OCI-LY1 (cell line): Measurements from ENCODE around the gene FKBP6.

Experiments used
- H2AFZ ChIP-seq: fragments of 200-600 bp; sonication (generic), shearing (Covaris generic); 2 replicates; pipeline ENCODE4 v1.6.0; 2014; ENCODE audit warnings: antibody characterized with exemption, mild to moderate bottlenecking, low read length
- H3F3A ChIP-seq: fragments of 200-600 bp; sonication (generic), shearing (Covaris generic); 2 replicates; pipeline ENCODE4 v1.6.0; 2014; ENCODE audit warnings: mild to moderate bottlenecking, antibody characterized with exemption, low read length, moderate library complexity; ENCODE audit not compliant: insufficient read depth
- H3K27ac ChIP-seq: fragments of 200-600 bp; sonication (generic); 2 replicates; pipeline ENCODE4 v1.5.1; 2014; ENCODE audit warnings: low read length, mixed run types, mild to moderate bottlenecking, low read depth; ENCODE audit not compliant: poor library complexity, severe bottlenecking
- H3K27me3 ChIP-seq: fragments of 200-600 bp; sonication (generic); 2 replicates; pipeline ENCODE4 v1.6.0; 2014; ENCODE audit warnings: antibody characterized with exemption, mild to moderate bottlenecking, low read length, moderate library complexity; ENCODE audit not compliant: insufficient read depth
- H3K36me3 ChIP-seq: fragments of 200-600 bp; sonication (generic); 2 replicates; pipeline ENCODE4 v1.6.1; 2014; ENCODE audit warnings: mild to moderate bottlenecking, antibody characterized with exemption, low read length, moderate library complexity, mixed read lengths; ENCODE audit not compliant: insufficient read depth
- H3K4me1 ChIP-seq: fragments of 200-600 bp; sonication (generic); 2 replicates; pipeline ENCODE4 v1.5.1; 2014; ENCODE audit warnings: mild to moderate bottlenecking, low read length, moderate library complexity; ENCODE audit not compliant: insufficient read depth, severe bottlenecking
- H3K4me2 ChIP-seq: fragments of 200-600 bp; sonication (generic), shearing (Covaris generic); 2 replicates; pipeline ENCODE4 v1.6.1; 2014; ENCODE audit warnings: low read length
- H3K4me3 ChIP-seq: fragments of 200-600 bp; sonication (generic); 2 replicates; pipeline ENCODE4 v1.5.1; 2014; ENCODE audit warnings: low read length, low read depth, mild to moderate bottlenecking, mixed read lengths; ENCODE audit not compliant: poor library complexity, severe bottlenecking
- H3K79me2 ChIP-seq: fragments of 200-600 bp; shearing (Covaris generic); 2 replicates; pipeline ENCODE4 v1.6.1; 2016; ENCODE audit warnings: mixed run types, low read length, mixed read lengths; ENCODE audit not compliant: insufficient read depth
- H3K9ac ChIP-seq: fragments of 200-600 bp; sonication (generic), shearing (Covaris generic); 2 replicates; pipeline ENCODE4 v1.6.1; 2014; ENCODE audit warnings: mild to moderate bottlenecking, low read length, mixed read lengths
- H3K9me2 ChIP-seq: fragments of 200-600 bp; sonication (generic), shearing (Covaris generic); 2 replicates; pipeline ENCODE4 v1.6.1; 2014; ENCODE audit warnings: low read depth, mild to moderate bottlenecking, low read length, mixed read lengths
- H3K9me3 ChIP-seq: fragments of 200-600 bp; shearing (Covaris generic); 2 replicates; pipeline ENCODE4 v1.6.1; 2014; ENCODE audit warnings: low read length, mixed read lengths
- H4K20me1 ChIP-seq: fragments of 200-600 bp; sonication (generic), shearing (Covaris generic); 2 replicates; pipeline ENCODE4 v1.6.0; 2016; ENCODE audit warnings: mild to moderate bottlenecking, low read length; ENCODE audit not compliant: insufficient read depth
- CTCF ChIP-seq: fragments of 200-600 bp; sonication (generic), shearing (Covaris generic); IDR thresholded peaks from 2 replicates; pipeline ENCODE4 v1.5.1; 2017; ENCODE audit warnings: mild to moderate bottlenecking, antibody characterized with exemption, low read length, moderate library complexity, mixed read lengths
- EZH2 ChIP-seq: fragments of 200-600 bp; sonication (generic), shearing (Covaris generic); IDR thresholded peaks from 2 replicates; pipeline ENCODE4 v1.8.0; 2017; ENCODE audit warnings: borderline replicate concordance, mixed run types, mild to moderate bottlenecking, antibody characterized with exemption, low read length, moderate library complexity, mixed read lengths

FKBP6 gene

DNA sequence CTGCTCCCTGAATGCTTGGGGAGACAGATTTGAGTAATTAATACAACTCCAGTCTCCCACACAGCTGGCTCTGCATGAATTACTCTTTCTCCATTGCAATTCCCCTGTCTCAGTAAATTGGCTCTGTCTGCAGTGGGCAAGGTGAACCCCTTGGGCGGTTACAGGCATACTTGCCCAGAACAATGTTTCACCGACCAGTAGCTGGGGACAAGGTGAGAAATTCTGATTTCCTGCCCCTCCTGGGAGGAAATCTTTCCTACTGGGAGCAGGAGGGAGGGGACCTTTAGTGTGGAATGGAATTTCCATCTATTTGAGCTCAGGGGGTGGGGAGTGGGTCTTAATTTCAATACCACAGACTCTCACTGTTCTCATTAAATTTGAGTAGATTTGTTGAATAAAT is 63.4 kb downstream of the FKBP6 start:
- H3K9me2 ChIP-seq: no peaks in the 10 kb centered on the region
- no peaks in the 10 kb centered on the region for H4K20me1 ChIP-seq
- peaks cover 12% of the 10 kb centered on the region for H3K9me3 ChIP-seq
- H3K27me3 ChIP-seq: peaks cover 21% of the 10 kb centered on the region
- H3K27ac ChIP-seq: no peak overlapping the region
- H3K4me3 ChIP-seq: no peak overlapping the region
- no peak for TF ChIP-seq EZH2
- H3K9ac ChIP-seq: no peak overlapping the region
- no peaks in the 10 kb centered on the region for H3K79me2 ChIP-seq
- no peaks in the 10 kb centered on the region for H3F3A ChIP-seq
- H3K4me1 ChIP-seq: no peaks in the 10 kb centered on the region
- no peak overlapping the region for H3K4me2 ChIP-seq
- H2AFZ ChIP-seq: no peak overlapping the region
- no peaks in the 10 kb centered on the region for H3K36me3 ChIP-seq

GRCh38 chr7:73394422-73394821 is 66.5 kb downstream of the FKBP6 start:
- Histone ChIP-seq H3K27ac (no peak overlapping the region), H3F3A (no peaks in the 10 kb centered on the region), H3K4me2 (no peak overlapping the region), H3K79me2 (no peaks in the 10 kb centered on the region), H2AFZ (no peak overlapping the region), H3K27me3 (peaks cover 21% of the 10 kb centered on the region), H3K4me1 (peaks cover 5% of the 10 kb centered on the region), H3K36me3 (no peaks in the 10 kb centered on the region), H3K9me2 (no peaks in the 10 kb centered on the region), H3K9me3 (no peaks in the 10 kb centered on the region), H3K4me3 (no peak overlapping the region), H4K20me1 (no peaks in the 10 kb centered on the region), H3K9ac (no peak overlapping the region)
- TF ChIP-seq EZH2 (no peak), CTCF (no peak)

DNA sequence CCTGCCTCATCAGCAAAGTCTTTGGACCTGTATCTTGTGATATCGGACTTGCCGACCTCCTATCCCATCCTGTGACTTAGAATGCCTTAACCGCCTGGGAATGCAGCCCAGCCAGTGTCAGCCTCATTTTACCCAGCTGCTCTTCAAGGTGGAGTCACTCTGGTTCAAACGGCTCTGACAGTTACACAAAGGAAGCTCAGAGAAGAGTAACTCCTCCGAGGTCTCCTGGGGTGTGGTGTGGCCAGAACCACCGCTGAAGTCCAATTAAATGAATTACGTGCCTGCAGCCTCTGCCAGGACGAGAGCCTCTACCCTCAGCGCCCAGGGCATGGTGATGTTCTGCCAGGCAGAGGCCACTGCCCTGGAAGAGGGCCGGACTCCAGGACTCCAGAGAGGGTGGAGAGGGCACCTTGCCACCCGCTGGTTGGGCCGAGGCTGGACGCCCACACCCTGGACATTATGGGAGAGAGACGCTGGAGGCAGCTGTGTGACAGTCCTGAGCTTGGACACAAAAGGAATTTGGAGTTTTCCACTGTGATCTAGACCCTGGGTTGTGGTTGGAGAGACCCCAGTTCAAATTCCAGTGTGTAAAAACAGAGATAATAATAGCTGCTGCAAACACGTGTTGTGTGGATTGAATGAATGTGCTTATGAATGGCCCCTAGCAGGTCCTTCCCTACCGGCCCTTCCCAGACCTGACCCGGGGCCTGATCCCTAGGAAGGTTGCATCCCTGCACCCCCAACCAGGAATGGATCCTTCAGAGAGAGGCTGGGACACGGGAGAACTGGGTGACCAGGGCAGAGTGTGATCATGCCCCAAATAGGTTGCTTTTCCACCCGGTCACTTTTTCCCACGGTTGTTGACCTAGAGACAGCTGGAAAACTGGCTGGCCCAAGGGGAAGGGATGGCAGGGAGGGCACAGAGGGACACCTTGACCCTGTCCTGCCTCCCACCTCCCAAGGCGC is 67.9 kb downstream of the FKBP6 start:
- no peaks in the 10 kb centered on the region for H3K9me2 ChIP-seq
- H3K36me3 ChIP-seq: no peaks in the 10 kb centered on the region
- no peaks in the 10 kb centered on the region for H4K20me1 ChIP-seq
- no peak overlapping the region for H2AFZ ChIP-seq
- H3K9me3 ChIP-seq: no peaks in the 10 kb centered on the region
- H3F3A ChIP-seq: no peaks in the 10 kb centered on the region
- peaks cover 21% of the 10 kb centered on the region for H3K27me3 ChIP-seq
- no peak overlapping the region for H3K9ac ChIP-seq
- no peak overlapping the region for H3K27ac ChIP-seq
- no peak overlapping the region for H3K4me2 ChIP-seq
- H3K4me1 ChIP-seq: peaks cover 10% of the 10 kb centered on the region
- TF ChIP-seq EZH2 (no peak), CTCF (no peak)
- no peak overlapping the region for H3K4me3 ChIP-seq
- H3K79me2 ChIP-seq: no peaks in the 10 kb centered on the region
